MM.1S (cell line): ENCODE results near the gene SLC28A1.

Experiments used
- EZH2 ChIP-seq: fragments of 300-600 bp; sonication (generic); optimal IDR thresholded peaks from 2 replicates; pipeline ENCODE3; 2017; ENCODE audit warnings: low read depth, mild to moderate bottlenecking, antibody characterized with exemption, low read length, mixed read lengths
- EZH2phosphoT487 ChIP-seq: fragments of 300-600 bp; sonication (generic); IDR thresholded peaks from 2 replicates; pipeline ENCODE4 v1.6.1; 2018; ENCODE audit warnings: antibody characterized with exemption, low read length
- TF ChIP-seq, protein P1 (sequence below): fragments of 300-600 bp; sonication (generic); IDR thresholded peaks from 2 replicates; pipeline ENCODE4 v1.5.1; 2016; ENCODE audit warnings: antibody characterized with exemption, low read length, mixed read lengths

DNA sequence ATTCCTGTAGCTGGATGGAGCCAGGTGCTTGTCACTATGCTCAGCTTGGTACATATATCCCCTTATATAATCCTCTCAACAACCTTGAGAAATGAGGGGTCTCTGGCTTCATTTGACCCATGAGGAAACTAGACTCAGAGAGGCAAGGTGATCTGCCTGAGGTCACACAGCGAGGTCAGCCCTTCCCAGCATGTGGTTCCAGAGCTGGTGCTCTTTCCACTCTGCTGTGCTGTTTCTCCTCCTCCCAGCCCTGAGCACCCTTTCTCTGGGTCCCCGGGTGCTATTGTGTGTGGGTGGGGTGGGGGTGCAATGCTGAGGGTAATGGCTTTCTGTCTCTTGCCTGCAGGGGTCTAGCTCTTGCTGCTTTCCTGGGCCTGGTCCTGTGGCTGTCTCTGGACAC is 19.3 kb downstream of the SLC28A1 start:
- no peak for TF ChIP-seq EZH2
- TF ChIP-seq, protein P1, sequence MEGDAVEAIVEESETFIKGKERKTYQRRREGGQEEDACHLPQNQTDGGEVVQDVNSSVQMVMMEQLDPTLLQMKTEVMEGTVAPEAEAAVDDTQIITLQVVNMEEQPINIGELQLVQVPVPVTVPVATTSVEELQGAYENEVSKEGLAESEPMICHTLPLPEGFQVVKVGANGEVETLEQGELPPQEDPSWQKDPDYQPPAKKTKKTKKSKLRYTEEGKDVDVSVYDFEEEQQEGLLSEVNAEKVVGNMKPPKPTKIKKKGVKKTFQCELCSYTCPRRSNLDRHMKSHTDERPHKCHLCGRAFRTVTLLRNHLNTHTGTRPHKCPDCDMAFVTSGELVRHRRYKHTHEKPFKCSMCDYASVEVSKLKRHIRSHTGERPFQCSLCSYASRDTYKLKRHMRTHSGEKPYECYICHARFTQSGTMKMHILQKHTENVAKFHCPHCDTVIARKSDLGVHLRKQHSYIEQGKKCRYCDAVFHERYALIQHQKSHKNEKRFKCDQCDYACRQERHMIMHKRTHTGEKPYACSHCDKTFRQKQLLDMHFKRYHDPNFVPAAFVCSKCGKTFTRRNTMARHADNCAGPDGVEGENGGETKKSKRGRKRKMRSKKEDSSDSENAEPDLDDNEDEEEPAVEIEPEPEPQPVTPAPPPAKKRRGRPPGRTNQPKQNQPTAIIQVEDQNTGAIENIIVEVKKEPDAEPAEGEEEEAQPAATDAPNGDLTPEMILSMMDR, result no peak
- no peak for TF ChIP-seq EZH2phosphoT487
